ENCODE measurements around the gene BSND.

GRCh38 chr1:55057270-55057955 lies 58.7 kb downstream of the BSND start:
- TF ChIP-seq CREM (IDR thresholded peaks at IDR 0.05; ENCODE audit: low read depth) (no peak), CBX3 (IDR thresholded peaks at IDR 0.05; ENCODE audit: borderline replicate concordance in 1 of 2, low read length in 2 of 2) (no peak), HNRNPUL1 (IDR thresholded peaks at IDR 0.05; ENCODE audit: low read length) (no peak), HINFP (tag; conservative IDR thresholded peaks at IDR 0.05; ENCODE audit: low read depth) (no peak), PRMT5 (CRISPR knock-in tag; IDR thresholded peaks at IDR 0.05) (no peak)
